PC-3 (cell line): ENCODE measurements around the gene GPBP1. TPM values are rescaled to one million over a fixed set of nuclear protein-coding genes. Genes with fewer than 3 reads are reported as not detected.

Source experiments
- ATAC-seq: fragments of 200-7000 bp; cut with Tn5 transposase; 2 replicates; pipeline ENCODE4 v1.9.1; 2020; ENCODE audit warnings: mild to moderate bottlenecking, moderate library complexity
- BruUV-seq: library from RNA; stranded (reverse); fragments of 400-500 nt; replicated peaks from 2 replicates; lab custom pipeline; 2021; lab: Mats Ljungman, UMichigan
- CTCF ChIA-PET: fragments of 300-600 bp; sonication (Branson Sonifier 250); formaldehyde crosslinking; loops from one replicate; lab custom pipeline; 2022; ENCODE audit warnings: antibody characterized with exemption; lab: Charles Lee
- POLR2A ChIA-PET: fragments of 300-600 bp; sonication (Branson Sonifier 250); formaldehyde crosslinking; loops from one replicate; lab custom pipeline; 2022; ENCODE audit warnings: antibody characterized with exemption; ENCODE audit not compliant: unreplicated experiment; lab: Charles Lee
- DNase-seq: peaks from one replicate; pipeline ENCODE4 v3.0.0-alpha.2; 2015
- H2AFZ ChIP-seq: fragments of 300-600 bp; sonication (generic); 2 replicates; pipeline ENCODE4 v1.6.0; 2016; ENCODE audit warnings: antibody characterized with exemption, low read length
- H3F3A ChIP-seq: fragments of 300-600 bp; sonication (generic); one replicate; pipeline ENCODE4 v1.6.0; 2017; ENCODE audit warnings: antibody characterized with exemption, low read length, control low read depth, mild to moderate bottlenecking; ENCODE audit not compliant: unreplicated experiment
- H3K27ac ChIP-seq: fragments of 300-600 bp; sonication (generic); 2 replicates; pipeline ENCODE4 v1.5.1; 2016; ENCODE audit warnings: mild to moderate bottlenecking, low read length
- H3K27me3 ChIP-seq: fragments of 300-600 bp; sonication (generic); 2 replicates; pipeline ENCODE4 v1.6.1; 2016; ENCODE audit warnings: low read length, mixed read lengths
- H3K36me3 ChIP-seq: fragments of 300-600 bp; sonication (generic); 2 replicates; pipeline ENCODE4 v1.6.1; 2016; ENCODE audit warnings: low read depth, mixed run types, low read length, mixed read lengths
- H3K4me1 ChIP-seq: fragments of 300-600 bp; sonication (generic); 2 replicates; pipeline ENCODE4 v1.5.1; 2016; ENCODE audit warnings: low read length; ENCODE audit not compliant: insufficient read depth
- H3K4me2 ChIP-seq: fragments of 300-600 bp; sonication (generic); 2 replicates; pipeline ENCODE4 v1.6.0; 2016; ENCODE audit warnings: low read length
- H3K4me3 ChIP-seq: fragments of 300-600 bp; sonication (generic); 2 replicates; pipeline ENCODE4 v1.5.1; 2016; ENCODE audit warnings: mild to moderate bottlenecking, low read length, mixed read lengths
- H3K79me2 ChIP-seq: fragments of 300-600 bp; sonication (generic); 2 replicates; pipeline ENCODE4 v1.6.1; 2017; ENCODE audit warnings: low read length, mixed read lengths
- H3K9ac ChIP-seq: fragments of 300-600 bp; sonication (generic); 2 replicates; pipeline ENCODE4 v1.6.0; 2016; ENCODE audit warnings: mild to moderate bottlenecking, low read length
- H3K9me2 ChIP-seq: fragments of 300-600 bp; sonication (generic); replicated peaks from 2 replicates; pipeline ENCODE4 v1.6.1; 2016; ENCODE audit warnings: mixed run types, low read length, mixed read lengths
- H3K9me3 ChIP-seq: fragments of 300-600 bp; sonication (generic); 2 replicates; pipeline ENCODE4 v1.6.1; 2016; ENCODE audit warnings: low read length, mixed read lengths
- H4K20me1 ChIP-seq: fragments of 300-600 bp; sonication (generic); 2 replicates; pipeline ENCODE4 v1.6.1; 2016; ENCODE audit warnings: low read length, mixed read lengths
- CTCF ChIP-seq: fragments of 300-600 bp; sonication (generic); conservative IDR thresholded peaks from 2 replicates; pipeline ENCODE4 v1.5.1; 2017; ENCODE audit warnings: antibody characterized with exemption, low read depth, mild to moderate bottlenecking, low read length
- EZH2 ChIP-seq: fragments of 300-600 bp; sonication (generic); IDR thresholded peaks from one replicate; pipeline ENCODE4 v1.6.1; 2017; ENCODE audit warnings: antibody characterized with exemption, mild to moderate bottlenecking, low read length; ENCODE audit not compliant: unreplicated experiment
- EZH2phosphoT487 ChIP-seq: fragments of 300-600 bp; sonication (generic); IDR thresholded peaks from 2 replicates; pipeline ENCODE4 v1.6.1; 2018; ENCODE audit warnings: mild to moderate bottlenecking, antibody characterized with exemption, low read length, borderline replicate concordance
- intact Hi-C: fragments of 100-400 bp; cut with micrococcal nuclease; formaldehyde crosslinking; loops from 2 replicates; pipeline ENCODE4 v1.9.0; 2023
- total RNA-seq: library from RNA; depleted of rRNA; stranded (reverse); fragments of >200 nt; gene quantifications from 2 replicates; pipeline ENCODE4 v1.2.3, GENCODE V29; 2014

Gene GPBP1
- total RNA-seq, 1 experiment from 2014 or later = 31.8 TPM

GRCh38 chr5:57193757-57194413 is 20.0 kb downstream of the GPBP1 start:
- H3K9ac ChIP-seq = no peak overlapping the region
- no peaks in the 10 kb centered on the region for H3K27me3 ChIP-seq
- no peaks in the 10 kb centered on the region for H3K9me2 ChIP-seq
- H3K79me2 ChIP-seq = peaks cover 98% of the 10 kb centered on the region
- H3K4me1 ChIP-seq = no peaks in the 10 kb centered on the region
- no peak overlapping the region for H2AFZ ChIP-seq
- H3K9me3 ChIP-seq = no peaks in the 10 kb centered on the region
- POLR2A ChIA-PET = no interaction called here
- H3K4me2 ChIP-seq = no peak overlapping the region
- TF ChIP-seq CTCF (no peak), EZH2 (no peak), EZH2phosphoT487 (no peak)
- no peak for ATAC-seq
- CTCF ChIA-PET = no interaction called here
- no peaks in the 10 kb centered on the region for H3F3A ChIP-seq
- peaks cover 5% of the 10 kb centered on the region; the same call in 1 of the 2 replicates for H4K20me1 ChIP-seq
- H3K36me3 ChIP-seq = no peaks in the 10 kb centered on the region; the same call in 1 of the 2 replicates
- intact Hi-C loops = no loop called here
- DNase-seq = no peak
- BruUV-seq = no TSS peak
- H3K27ac ChIP-seq = no peak overlapping the region
- H3K4me3 ChIP-seq = no peak overlapping the region

GRCh38 chr5:57194653-57195052 is 20.8 kb downstream of the GPBP1 start:
- no peaks in the 10 kb centered on the region for H3K9me2 ChIP-seq
- CTCF ChIA-PET = no interaction called here
- no peak for ATAC-seq

More at GRCh38 chr5:57194653-57195052, 20.8 kb downstream of the GPBP1 start:
- Histone ChIP-seq H3K79me2 (peaks cover 96% of the 10 kb centered on the region), H2AFZ (no peak overlapping the region), H4K20me1 (peaks cover 3% of the 10 kb centered on the region; the same call in 1 of the 2 replicates), H3K4me2 (no peak overlapping the region), H3K4me1 (no peaks in the 10 kb centered on the region), H3F3A (no peaks in the 10 kb centered on the region), H3K27ac (no peak overlapping the region), H3K36me3 (no peaks in the 10 kb centered on the region; the same call in 1 of the 2 replicates), H3K9me3 (no peaks in the 10 kb centered on the region), H3K27me3 (no peaks in the 10 kb centered on the region), H3K4me3 (no peak overlapping the region), H3K9ac (no peak overlapping the region)
- POLR2A ChIA-PET = no interaction called here
- DNase-seq = no peak
- TF ChIP-seq EZH2 (no peak), CTCF (no peak), EZH2phosphoT487 (no peak)
- intact Hi-C loops = no loop called here
- BruUV-seq = no TSS peak
